HepG2 (cell line): Measurements from ENCODE around the gene SHPK. TPM values are rescaled to one million over a fixed set of nuclear protein-coding genes. Genes with fewer than 3 reads are reported as not detected.

Experiments
- AHDC1 ChIP-seq: sonication (generic); formaldehyde crosslinking; IDR thresholded peaks from 2 replicates; pipeline ENCODE4 v1.5.1; 2020; ENCODE audit warnings: mild to moderate bottlenecking, missing genetic modification reagents, borderline replicate concordance
- ATF1 ChIP-seq: IDR thresholded peaks from 2 replicates; pipeline ENCODE4 v1.6.1; 2016; ENCODE audit warnings: mild to moderate bottlenecking, control low read depth
- ATM ChIP-seq: fragments of 450-650 bp; IDR thresholded peaks from 2 replicates; pipeline ENCODE4 v1.7.1; 2017; ENCODE audit warnings: mild to moderate bottlenecking, borderline replicate concordance
- BORCS8-MEF2B ChIP-seq: sonication (generic); formaldehyde crosslinking; IDR thresholded peaks from 2 replicates; pipeline ENCODE4 v1.8.0; 2022; ENCODE audit warnings: mild to moderate bottlenecking, missing genetic modification reagents
- GMEB2 ChIP-seq: IDR thresholded peaks from 2 replicates; pipeline ENCODE4 v1.6.1; 2016; ENCODE audit warnings: missing biosample characterization, missing genetic modification reagents, low read depth
- HMGXB4 ChIP-seq, 2 experiments: sonication (generic) in 1 of 2; formaldehyde crosslinking in 1 of 2; IDR thresholded peaks; 2 replicates each; pipeline versions ENCODE4 v1.4.0 to v1.6.1; 2018 to 2020; ENCODE audit warnings: missing genetic modification reagents in 2 of 2, borderline replicate concordance in 1 of 2, low read depth in 1 of 2, mild to moderate bottlenecking in 1 of 2, missing biosample characterization in 1 of 2
- HOXA9 ChIP-seq: sonication (generic); formaldehyde crosslinking; IDR thresholded peaks from 2 replicates; pipeline ENCODE4 v1.8.1; 2022; ENCODE audit warnings: missing genetic modification reagents, mild to moderate bottlenecking, moderate library complexity, borderline replicate concordance
- MAF1 ChIP-seq: sonication (generic); formaldehyde crosslinking; IDR thresholded peaks from 2 replicates; pipeline ENCODE4 v1.5.0; 2020; ENCODE audit warnings: missing genetic modification reagents, borderline replicate concordance
- NR2F2 ChIP-seq: IDR thresholded peaks from 2 replicates; pipeline ENCODE4 v1.6.1; 2012; ENCODE audit warnings: low read depth, inconsistent platforms, borderline replicate concordance
- PHF5A ChIP-seq: IDR thresholded peaks from one replicate; pipeline ENCODE4 v1.6.1; 2018; ENCODE audit warnings: low read depth, missing genetic modification reagents; ENCODE audit not compliant: unreplicated experiment
- SAFB2 ChIP-seq: sonication (generic); formaldehyde crosslinking; IDR thresholded peaks from 2 replicates; pipeline ENCODE4 v1.5.1; 2020; ENCODE audit warnings: missing genetic modification reagents, low read depth, mild to moderate bottlenecking, borderline replicate concordance
- THAP11 ChIP-seq: IDR thresholded peaks from 2 replicates; pipeline ENCODE4 v1.6.1; 2016; ENCODE audit warnings: missing biosample characterization, missing genetic modification reagents
- ZBTB1 ChIP-seq: sonication (generic); formaldehyde crosslinking; IDR thresholded peaks from 2 replicates; pipeline ENCODE4 v1.4.0; 2020; ENCODE audit warnings: missing genetic modification reagents, borderline replicate concordance
- ZNF264 ChIP-seq: sonication (generic); formaldehyde crosslinking; IDR thresholded peaks from 2 replicates; pipeline ENCODE4 v1.4.0; 2020; ENCODE audit warnings: missing genetic modification reagents
- ZNF382 ChIP-seq: sonication (generic); formaldehyde crosslinking; IDR thresholded peaks from 2 replicates; pipeline ENCODE4 v1.5.0; 2020; ENCODE audit warnings: missing genetic modification reagents, mild to moderate bottlenecking, borderline replicate concordance
- ZNF501 ChIP-seq: sonication (generic); formaldehyde crosslinking; IDR thresholded peaks from 2 replicates; pipeline ENCODE4 v1.5.1; 2020; ENCODE audit warnings: mild to moderate bottlenecking, moderate library complexity, missing genetic modification reagents
- ZNF615 ChIP-seq: sonication (generic); formaldehyde crosslinking; IDR thresholded peaks from 2 replicates; pipeline ENCODE4 v1.5.0; 2020; ENCODE audit warnings: mild to moderate bottlenecking, missing genetic modification reagents, borderline replicate concordance
- ZNF891 ChIP-seq: sonication (generic); formaldehyde crosslinking; IDR thresholded peaks from 2 replicates; pipeline ENCODE4 v1.5.0; 2020; ENCODE audit warnings: mild to moderate bottlenecking, missing genetic modification reagents
- ZSCAN9 ChIP-seq: IDR thresholded peaks from 2 replicates; pipeline ENCODE4 v1.6.1; 2016; ENCODE audit warnings: borderline replicate concordance
- polyA plus RNA-seq, 8 experiments: library from polyadenylated mRNA; depleted of rRNA in 3 of 8; stranded (reverse) in 7 of 8; unstranded in 1 of 8; fragments of >200 nt; fragmentation: Illumina TruSeq in 4 of 8; extraction: Trizol in 4 of 8; gene quantifications; 2 replicates each; pipeline versions ENCODE4 v1.2.1 to v1.2.3, GENCODE V29; 2011 to 2016; ENCODE audit warnings: low read depth in 4 of 8, missing spikeins in 1 of 8, mixed read lengths in 1 of 8; ENCODE audit not compliant: insufficient read depth in 1 of 8
- total RNA-seq, 5 experiments: library from RNA; depleted of rRNA; stranded (reverse); fragments of >200 nt; fragmentation: Illumina TruSeq; extraction: Trizol; gene quantifications; 2 replicates each; pipeline ENCODE4 v1.2.3, GENCODE V29; 2016; ENCODE audit warnings: low read depth in 1 of 5

SHPK gene
- total and polyA plus RNA-seq, 2 of the 13 experiments (the other 11 are each of a cell fraction or from before 2014, with no cell fraction given), result 16.2 to 30.9 TPM

- TF ChIP-seq MAF1 (CRISPR knock-in tag) (0 out of 2 replicates have a peak, but pooled peaks have one; percentile 40), ATM (no peak), ZNF891 (CRISPR knock-in tag) (peak; percentile 26; the same call in 1 of the 2 replicates), BORCS8-MEF2B (CRISPR knock-in tag) (peak; percentile 47; the same call in 1 of the 2 replicates), PHF5A (CRISPR knock-in tag) (peak; percentile 30), HMGXB4 (CRISPR knock-in tag; IDR thresholded peaks at IDR 0.05; ENCODE audit: borderline replicate concordance in 1 of 2, low read depth in 1 of 2) (peak; percentile 16 to 49; a peak in 3 of 4 replicates), ZNF501 (CRISPR knock-in tag) (peak; percentile 92), AHDC1 (CRISPR knock-in tag) (no peak; the same call in 1 of the 2 replicates), ZNF382 (CRISPR knock-in tag) (no peak), HOXA9 (CRISPR knock-in tag) (no peak), ZBTB1 (CRISPR knock-in tag) (no peak), GMEB2 (CRISPR knock-in tag) (no peak), ATF1 (no peak), THAP11 (CRISPR knock-in tag) (peak; percentile 84), SAFB2 (CRISPR knock-in tag) (no peak), NR2F2 (no peak), ZSCAN9 (CRISPR knock-in tag) (no peak; the same call in none of the 2 replicates), ZNF615 (no peak; the same call in 1 of the 2 replicates), ZNF264 (CRISPR knock-in tag) (no peak; the same call in 1 of the 2 replicates)
These were observed 32.4 kb upstream of the SHPK start, which contains the start of the genes EMC6 and TAX1BP3 (continued) for GRCh38 chr17:3668279-3669084.
